ENCODE data around the gene FAM124A.

FAM124A gene

GRCh38 chr13:51222037-51222685 is at the start of gene FAM124A:
TSS of gene FAM124A (plus strand) at chr13:51222398. CDS start at chr13:51222502, 104 bp downstream.
- DNase-seq (ENCODE audit: low read depth, low spot score), result no peak
- no peak within 1 kb of the TSS for H3K27ac ChIP-seq

GRCh38 chr13:51175021-51175420 is 47.2 kb upstream of the FAM124A start:
- no peak overlapping the region for H3K27ac ChIP-seq
- no peak for DNase-seq (ENCODE audit: low read depth, low spot score)

GRCh38 chr13:51175639-51176038 is 46.6 kb upstream of the FAM124A start:
- no peak overlapping the region for H3K27ac ChIP-seq
- DNase-seq (ENCODE audit: low read depth, low spot score), result no peak

GRCh38 chr13:51177188-51177587 is 45.0 kb upstream of the FAM124A start:
- no peak for DNase-seq (ENCODE audit: low read depth, low spot score)
- no peak overlapping the region for H3K27ac ChIP-seq

GRCh38 chr13:51178456-51179074 is 43.6 kb upstream of the FAM124A start:
- H3K27ac ChIP-seq, result no peak overlapping the region
- no peak for DNase-seq (ENCODE audit: low read depth, low spot score)

- DNase-seq (ENCODE audit: low read depth, low spot score), result no peak
- H3K27ac ChIP-seq, result no peak overlapping the region
Observed at GRCh38 chr13:51179432-51179971, 42.7 kb upstream of the FAM124A start.

GRCh38 chr13:51180853-51181511 is 41.2 kb upstream of the FAM124A start:
- no peak for DNase-seq (ENCODE audit: low read depth, low spot score)
- no peak overlapping the region for H3K27ac ChIP-seq

GRCh38 chr13:51181786-51182383 is 40.3 kb upstream of the FAM124A start:
- DNase-seq (ENCODE audit: low read depth, low spot score), result no peak
- no peak overlapping the region for H3K27ac ChIP-seq

- H3K27ac ChIP-seq, result no peak overlapping the region
- no peak for DNase-seq (ENCODE audit: low read depth, low spot score)
Observed at GRCh38 chr13:51191743-51192142, 30.5 kb upstream of the FAM124A start.

- H3K27ac ChIP-seq, result no peak overlapping the region
- DNase-seq (ENCODE audit: low read depth, low spot score), result no peak
Observed at GRCh38 chr13:51192348-51192747, 29.9 kb upstream of the FAM124A start.

GRCh38 chr13:51193387-51193786 is 28.8 kb upstream of the FAM124A start:
- no peak for DNase-seq (ENCODE audit: low read depth, low spot score)
- no peak overlapping the region for H3K27ac ChIP-seq

GRCh38 chr13:51194942-51195341 is 27.3 kb upstream of the FAM124A start:
- no peak for DNase-seq (ENCODE audit: low read depth, low spot score)
- H3K27ac ChIP-seq, result no peak overlapping the region

GRCh38 chr13:51201886-51202285 is 20.3 kb upstream of the FAM124A start:
- no peak for DNase-seq (ENCODE audit: low read depth, low spot score)

GRCh38 chr13:51202477-51203046 is 19.6 kb upstream of the FAM124A start:
- H3K27ac ChIP-seq, result no peak overlapping the region
- no peak for DNase-seq (ENCODE audit: low read depth, low spot score)

More at GRCh38 chr13:51201886-51202285, 20.3 kb upstream of the FAM124A start:
- H3K27ac ChIP-seq, result no peak overlapping the region

- no peak for DNase-seq (ENCODE audit: low read depth, low spot score)
- no peak overlapping the region for H3K27ac ChIP-seq
Observed at GRCh38 chr13:51206584-51206983, 15.6 kb upstream of the FAM124A start.

- no peak overlapping the region for H3K27ac ChIP-seq
- DNase-seq (ENCODE audit: low read depth, low spot score), result no peak
Observed at GRCh38 chr13:51207881-51208280, 14.3 kb upstream of the FAM124A start.

- no peak for DNase-seq (ENCODE audit: low read depth, low spot score)
- H3K27ac ChIP-seq, result no peak overlapping the region
Observed at GRCh38 chr13:51208716-51209115, 13.5 kb upstream of the FAM124A start.

- DNase-seq (ENCODE audit: low read depth, low spot score), result no peak
- no peak overlapping the region for H3K27ac ChIP-seq
Observed at GRCh38 chr13:51211910-51212309, 10.3 kb upstream of the FAM124A start.

GRCh38 chr13:51212758-51213157 is 9.4 kb upstream of the FAM124A start:
- DNase-seq (ENCODE audit: low read depth, low spot score), result no peak
- H3K27ac ChIP-seq, result no peak overlapping the region

- no peak overlapping the region for H3K27ac ChIP-seq
- no peak for DNase-seq (ENCODE audit: low read depth, low spot score)
Observed at GRCh38 chr13:51213173-51213728, 8.9 kb upstream of the FAM124A start.
